Measurements from ENCODE around the gene COL6A1. TPM values are rescaled to one million over a fixed set of nuclear protein-coding genes. Genes with fewer than 3 reads are reported as not detected.
A peak's percentile ranks its signal among the peaks of the same experiment; 100 is the strongest.

The COL6A1 gene
- total RNA-seq, 5 donors from 2014 or later (not counting 1 experiment from before 2014, with no cell fraction given) = 4.2 to 25.3 (median 14.6) TPM

DNA sequence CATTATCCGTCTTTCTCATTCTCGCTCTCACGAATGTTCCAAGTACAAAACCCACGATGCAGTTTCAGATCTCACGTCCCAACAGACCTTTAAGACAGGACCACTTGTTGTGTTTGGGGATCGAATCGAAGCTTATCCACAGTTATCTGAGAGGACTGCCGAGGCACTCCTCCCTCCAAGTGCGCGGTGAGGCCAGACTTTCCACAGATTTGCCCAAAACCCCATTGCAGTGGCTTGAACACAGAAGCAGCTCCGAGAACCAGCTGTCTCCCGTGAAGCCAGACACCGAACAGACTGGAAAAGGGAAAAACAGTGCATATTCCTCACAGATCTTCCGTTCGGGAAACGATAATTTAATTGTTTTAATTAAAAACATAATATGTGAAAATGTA is 69.8 kb downstream of the COL6A1 start:
- Mint-ChIP-seq H3K9me3 (no peaks in the 10 kb centered on the region), H3K36me3 (no peaks in the 10 kb centered on the region), H3K27me3 (peaks cover 0 to 8% of the 10 kb centered on the region in 2 donors), H3K4me1 (no peaks in the 10 kb centered on the region), H3K4me3 (no peak overlapping the region), H3K27ac (no peak overlapping the region)
- no peak for ATAC-seq (replicated peaks in 1 of 4)
- WGBS (ENCODE audit: insufficient coverage) = 64% methylated on average over 8 of the region's 16 CpGs
- Histone ChIP-seq H3K4me1 (ENCODE audit: control insufficient read depth in 1 of 2, extremely low read depth in 1 of 2, insufficient read depth in 2 of 2, low read length in 2 of 2) (peaks cover 0 to 7% of the 10 kb centered on the region in 2 experiments), H3K36me3 (ENCODE audit: control insufficient read depth in 2 of 2, extremely low read depth in 1 of 2, insufficient read depth in 1 of 2, low read length in 1 of 2) (no peaks in the 10 kb centered on the region), H3K27me3 (replicated peaks in 1 of 2; ENCODE audit: control insufficient read depth in 2 of 2, extremely low read depth in 1 of 2, insufficient read depth in 2 of 2, low read length in 1 of 2) (peaks cover 0 to 39% of the 10 kb centered on the region in 2 experiments), H3K27ac (ENCODE audit: low read length) (no peak overlapping the region), H3K9me3 (no peaks in the 10 kb centered on the region), H3K4me3 (ENCODE audit: control insufficient read depth in 1 of 2, extremely low read depth in 1 of 2, low read length in 1 of 2) (no peak overlapping the region)
- POLR2A ChIA-PET = no interaction called here
- CTCF ChIA-PET = no interaction called here
- DNase-seq = no peak

DNA sequence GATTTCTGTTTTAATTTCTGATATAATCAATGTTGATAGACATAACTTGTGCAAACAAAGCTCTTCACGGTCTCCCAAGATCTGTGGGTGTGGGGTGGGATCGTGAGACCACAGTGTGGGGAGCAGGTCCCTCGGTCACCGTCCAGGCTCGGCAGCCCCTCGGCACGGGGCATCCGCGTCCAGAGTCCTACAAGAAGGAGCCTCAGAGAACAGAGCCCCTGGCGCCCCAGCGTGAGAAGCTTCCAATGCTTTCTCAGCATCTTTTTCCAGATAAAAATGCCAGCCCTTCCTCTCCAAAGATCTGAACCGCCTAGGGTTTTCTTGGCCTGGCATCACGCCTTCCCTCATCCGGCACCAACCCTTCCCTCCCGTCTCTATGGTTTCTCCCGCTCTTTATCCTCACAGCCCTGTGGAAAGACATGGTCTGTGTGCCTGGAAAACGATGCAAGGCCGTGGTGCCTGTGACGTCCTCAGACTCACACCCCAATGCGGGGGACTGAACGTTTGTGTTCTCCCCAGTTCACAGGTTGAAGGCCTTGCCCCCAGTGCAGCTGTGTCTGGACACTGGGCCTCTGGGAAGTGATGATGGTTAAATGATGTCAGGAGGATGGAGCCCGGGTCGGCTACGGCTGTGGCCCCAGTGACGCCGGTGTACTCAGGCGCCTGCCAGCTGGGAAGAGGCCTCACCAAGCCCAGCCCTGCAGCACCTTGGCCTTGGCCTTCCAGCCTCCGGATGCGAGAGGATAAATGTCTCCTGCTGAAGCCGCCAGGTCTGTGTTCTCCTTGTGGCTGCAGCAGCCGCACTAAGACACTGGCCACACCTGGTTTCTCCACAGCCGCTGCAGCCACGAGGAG is 70.5 kb downstream of the COL6A1 start:
- 89% methylated on average over 30 of the region's 33 CpGs for WGBS (ENCODE audit: insufficient coverage)
- Histone ChIP-seq H3K4me1 (ENCODE audit: control insufficient read depth in 1 of 2, extremely low read depth in 1 of 2, insufficient read depth in 2 of 2, low read length in 2 of 2) (peaks cover 0 to 14% of the 10 kb centered on the region in 2 experiments), H3K9me3 (no peaks in the 10 kb centered on the region), H3K27ac (ENCODE audit: low read length) (peak overlapping the region; percentile 36), H3K36me3 (ENCODE audit: control insufficient read depth in 2 of 2, extremely low read depth in 1 of 2, insufficient read depth in 1 of 2, low read length in 1 of 2) (no peaks in the 10 kb centered on the region), H3K4me3 (ENCODE audit: control insufficient read depth in 1 of 2, extremely low read depth in 1 of 2, low read length in 1 of 2) (no peak overlapping the region), H3K27me3 (replicated peaks in 1 of 2; ENCODE audit: control insufficient read depth in 2 of 2, extremely low read depth in 1 of 2, insufficient read depth in 2 of 2, low read length in 1 of 2) (peaks cover 0 to 44% of the 10 kb centered on the region in 2 experiments)
- no peaks in the 10 kb centered on the region for H3K36me3 Mint-ChIP-seq
- H3K27me3 Mint-ChIP-seq = peaks cover 0 to 9% of the 10 kb centered on the region in 2 donors
- H3K4me3 Mint-ChIP-seq = no peak overlapping the region
- ChIA-PET POLR2A (no interaction called here), CTCF (no interaction called here)
- H3K9me3 Mint-ChIP-seq = no peaks in the 10 kb centered on the region
- H3K4me1 Mint-ChIP-seq = peaks cover under 1 to 2% (median 2%) of the 10 kb centered on the region in 3 donors
- DNase-seq (no peak), ATAC-seq (replicated peaks in 1 of 4) (no peak)
- H3K27ac Mint-ChIP-seq = no peak overlapping the region

DNA sequence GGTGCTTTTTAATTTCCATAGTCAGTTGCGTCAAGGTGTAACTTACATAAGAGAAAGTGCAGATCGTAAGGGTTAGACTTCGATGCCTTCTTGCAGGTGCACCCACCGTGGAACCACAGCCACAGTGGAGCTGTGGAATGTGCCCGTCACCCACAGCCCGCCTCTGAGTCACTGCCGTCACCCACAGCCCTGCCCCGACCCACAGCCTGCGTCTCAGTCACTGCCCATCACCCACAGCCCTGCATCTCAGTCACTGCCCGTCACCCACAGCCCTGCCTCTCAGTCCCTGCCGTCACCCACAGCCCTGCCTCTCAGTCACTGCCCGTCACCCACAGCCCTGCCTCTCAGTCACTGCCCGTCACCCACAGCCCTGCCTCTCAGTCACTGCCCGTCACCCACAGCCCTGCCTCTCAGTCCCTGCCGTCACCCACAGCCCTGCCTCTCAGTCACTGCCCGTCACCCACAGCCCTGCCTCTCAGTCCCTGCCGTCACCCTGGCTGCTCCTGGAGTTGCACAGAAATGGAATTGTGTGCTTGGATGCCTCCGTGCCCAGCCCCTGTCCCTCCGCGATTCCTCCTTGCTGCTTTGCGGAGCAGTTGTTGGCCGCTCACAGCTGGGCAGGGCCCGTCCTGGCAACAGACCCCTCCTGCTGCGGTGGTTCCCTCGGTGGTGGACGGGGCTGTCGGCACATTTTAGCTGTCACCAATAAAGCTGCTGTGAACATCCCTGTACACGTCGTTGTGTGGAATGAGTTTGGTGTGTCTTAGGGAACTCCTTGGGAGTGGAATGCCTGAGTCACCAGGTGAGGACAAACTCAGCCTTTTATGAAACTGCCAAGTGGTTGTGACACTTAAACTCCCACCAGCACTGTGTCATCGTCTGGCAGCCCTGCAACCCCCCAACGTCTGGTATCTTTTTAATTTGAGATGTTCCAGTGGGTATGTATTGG is 71.4 kb downstream of the COL6A1 start:
- Mint-ChIP-seq H3K4me1 (peaks cover 9 to 11% (median 10%) of the 10 kb centered on the region in 3 donors), H3K9me3 (no peaks in the 10 kb centered on the region), H3K27me3 (peaks cover 3 to 17% of the 10 kb centered on the region in 2 donors), H3K36me3 (no peaks in the 10 kb centered on the region), H3K4me3 (no peak overlapping the region), H3K27ac (no peak overlapping the region)
- H3K27ac ChIP-seq (ENCODE audit: low read length) = peak overlapping the region; percentile 38
- no peaks in the 10 kb centered on the region for H3K9me3 ChIP-seq
- peaks cover 5 to 23% of the 10 kb centered on the region in 2 experiments for H3K4me1 ChIP-seq (ENCODE audit: control insufficient read depth in 1 of 2, extremely low read depth in 1 of 2, insufficient read depth in 2 of 2, low read length in 2 of 2)
- ATAC-seq (replicated peaks in 1 of 4) (peak in 1 of 4 experiments; percentile 41), DNase-seq (peak in 18 of 35 experiments; percentile 14 to 56 (median 38))
- peaks cover 0 to 53% of the 10 kb centered on the region in 2 experiments for H3K27me3 ChIP-seq (replicated peaks in 1 of 2; ENCODE audit: control insufficient read depth in 2 of 2, extremely low read depth in 1 of 2, insufficient read depth in 2 of 2, low read length in 1 of 2)
- ChIA-PET CTCF (no interaction called here), POLR2A (no interaction called here)
- H3K36me3 ChIP-seq (ENCODE audit: control insufficient read depth in 2 of 2, extremely low read depth in 1 of 2, insufficient read depth in 1 of 2, low read length in 1 of 2) = no peaks in the 10 kb centered on the region
- H3K4me3 ChIP-seq (ENCODE audit: control insufficient read depth in 1 of 2, extremely low read depth in 1 of 2, low read length in 1 of 2) = no peak overlapping the region
- 60% methylated on average over 23 of the region's 31 CpGs for WGBS (ENCODE audit: insufficient coverage)

DNA sequence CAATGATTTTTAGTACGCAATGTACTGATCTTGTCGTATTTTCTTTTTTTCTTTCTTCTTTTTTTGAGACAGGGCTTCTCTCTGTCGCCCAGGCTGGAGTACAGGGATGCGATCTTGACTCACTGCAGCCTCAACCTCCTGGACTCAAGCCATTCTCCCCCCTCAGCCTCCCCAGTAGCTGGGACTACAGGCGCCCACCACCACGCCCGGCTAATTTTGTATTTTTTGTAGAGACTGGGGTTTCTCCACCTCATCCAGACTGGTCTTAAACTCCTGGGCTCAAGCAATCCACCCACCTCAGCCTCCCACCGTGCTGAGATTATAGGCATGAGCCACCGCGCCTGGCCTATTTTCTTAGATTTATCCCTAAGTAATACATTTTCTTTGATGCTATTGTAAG is 72.5 kb downstream of the COL6A1 start:
- Mint-ChIP-seq H3K36me3 (no peaks in the 10 kb centered on the region), H3K4me3 (no peak overlapping the region), H3K4me1 (peaks cover 14 to 17% (median 17%) of the 10 kb centered on the region in 3 donors), H3K27ac (no peak overlapping the region), H3K27me3 (peaks cover 8 to 25% of the 10 kb centered on the region in 2 donors), H3K9me3 (no peaks in the 10 kb centered on the region)
- no peak for DNase-seq
- ATAC-seq (replicated peaks in 1 of 4) = no peak
- POLR2A ChIA-PET = no interaction called here
- H3K4me3 ChIP-seq (ENCODE audit: control insufficient read depth in 1 of 2, extremely low read depth in 1 of 2, low read length in 1 of 2) = no peak overlapping the region
- 90% methylated on average over 4 of the region's 10 CpGs for WGBS (ENCODE audit: insufficient coverage)
- H3K27me3 ChIP-seq (replicated peaks in 1 of 2; ENCODE audit: control insufficient read depth in 2 of 2, extremely low read depth in 1 of 2, insufficient read depth in 2 of 2, low read length in 1 of 2) = peaks cover 0 to 61% of the 10 kb centered on the region in 2 experiments
- no peaks in the 10 kb centered on the region for H3K9me3 ChIP-seq
- no peaks in the 10 kb centered on the region for H3K36me3 ChIP-seq (ENCODE audit: control insufficient read depth in 2 of 2, extremely low read depth in 1 of 2, insufficient read depth in 1 of 2, low read length in 1 of 2)
- no peak overlapping the region for H3K27ac ChIP-seq (ENCODE audit: low read length)
- CTCF ChIA-PET = no interaction called here
- H3K4me1 ChIP-seq (ENCODE audit: control insufficient read depth in 1 of 2, extremely low read depth in 1 of 2, insufficient read depth in 2 of 2, low read length in 2 of 2) = peaks cover 5 to 29% of the 10 kb centered on the region in 2 experiments

DNA sequence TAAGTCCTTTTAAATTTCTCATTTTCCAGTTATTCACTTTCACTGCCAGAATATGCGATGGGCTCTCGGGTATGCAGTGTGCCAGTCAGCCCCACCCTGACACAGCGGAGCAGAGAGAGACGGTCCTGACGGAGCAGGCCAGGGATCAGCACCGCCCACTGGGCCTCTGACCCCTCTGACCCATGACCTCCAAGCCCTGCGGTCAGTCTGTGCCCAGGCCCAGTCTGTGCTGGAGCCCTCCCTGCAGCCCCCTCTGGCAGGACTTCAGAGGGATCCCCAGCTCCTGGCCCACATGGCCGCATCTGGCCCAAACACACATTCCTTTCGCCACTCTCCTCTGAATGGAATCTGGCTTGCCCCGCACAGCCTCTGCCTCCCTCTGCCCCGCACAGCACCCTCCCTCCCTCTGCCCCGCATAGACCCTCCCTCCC is 72.9 kb downstream of the COL6A1 start:
- WGBS (ENCODE audit: insufficient coverage) = 93% methylated on average over 10 of the region's 12 CpGs
- H3K4me3 Mint-ChIP-seq = no peak overlapping the region
- DNase-seq = peak in 1 of 35 experiments; percentile 22

More for the DNA sequence above, 72.9 kb downstream of the COL6A1 start:
- Histone ChIP-seq H3K27ac (ENCODE audit: low read length) (no peak overlapping the region), H3K27me3 (replicated peaks in 1 of 2; ENCODE audit: control insufficient read depth in 2 of 2, extremely low read depth in 1 of 2, insufficient read depth in 2 of 2, low read length in 1 of 2) (peaks cover 0 to 64% of the 10 kb centered on the region in 2 experiments), H3K4me1 (ENCODE audit: control insufficient read depth in 1 of 2, extremely low read depth in 1 of 2, insufficient read depth in 2 of 2, low read length in 2 of 2) (peaks cover 5 to 29% of the 10 kb centered on the region in 2 experiments), H3K36me3 (ENCODE audit: control insufficient read depth in 2 of 2, extremely low read depth in 1 of 2, insufficient read depth in 1 of 2, low read length in 1 of 2) (no peaks in the 10 kb centered on the region), H3K9me3 (no peaks in the 10 kb centered on the region), H3K4me3 (ENCODE audit: control insufficient read depth in 1 of 2, extremely low read depth in 1 of 2, low read length in 1 of 2) (no peak overlapping the region)
- Mint-ChIP-seq H3K36me3 (no peaks in the 10 kb centered on the region), H3K9me3 (no peaks in the 10 kb centered on the region), H3K4me1 (peaks cover 14 to 17% (median 17%) of the 10 kb centered on the region in 3 donors), H3K27me3 (peaks cover 12 to 28% of the 10 kb centered on the region in 2 donors), H3K27ac (no peak overlapping the region)
- ChIA-PET CTCF (no interaction called here), POLR2A (no interaction called here)
- no peak for ATAC-seq (replicated peaks in 1 of 4)

Measured in T-cell (primary cell).